Mesodermal cell (in vitro differentiated cells): ENCODE results near the gene FAM227A. TPM values are rescaled to one million over a fixed set of nuclear protein-coding genes. Genes with fewer than 3 reads are reported as not detected.

Experiments used
- H3K27ac ChIP-seq: 2 replicates; pipeline ENCODE4 v1.7.0; 2013; ENCODE audit warnings: mild to moderate bottlenecking, low read depth, low read length, moderate library complexity; ENCODE audit not compliant: severe bottlenecking
- H3K36me3 ChIP-seq: 2 replicates; pipeline ENCODE4 v1.7.1; 2013; ENCODE audit warnings: mild to moderate bottlenecking, low read length, moderate library complexity; ENCODE audit not compliant: control insufficient read depth, insufficient read depth
- H3K4me1 ChIP-seq: one replicate; pipeline ENCODE4 v1.7.1; 2013; ENCODE audit warnings: mild to moderate bottlenecking, low read length; ENCODE audit not compliant: insufficient read depth, control insufficient read depth, poor library complexity, severe bottlenecking
- H3K4me3 ChIP-seq: 2 replicates; pipeline ENCODE4 v1.7.0; 2013; ENCODE audit warnings: low read length, control low read depth, mild to moderate bottlenecking; ENCODE audit not compliant: insufficient read depth, poor library complexity, severe bottlenecking; ENCODE audit errors: extremely low read depth
- H3K9me3 ChIP-seq: 2 replicates; pipeline ENCODE4 v1.7.1; 2013; ENCODE audit warnings: mild to moderate bottlenecking, low read length, moderate library complexity; ENCODE audit not compliant: control insufficient read depth
- WGBS, 2 experiments: methylation state at CpG; one replicate each; pipeline ENCODE4 v1.1.5; 2013; ENCODE audit warnings: missing lambda C conversion rate in 2 of 2; ENCODE audit not compliant: insufficient coverage in 2 of 2; 5-methylcytosine and 5-hydroxymethylcytosine counted together
- polyA plus RNA-seq, 2 experiments: library from polyadenylated mRNA; stranded (reverse); fragments of 50-300 nt; gene quantifications; one replicate each; pipeline ENCODE4 v1.2.3, GENCODE V29; 2013

Gene FAM227A
- 4.5 TPM for polyA plus RNA-seq (2013, experiment 1 of 2)
- polyA plus RNA-seq (2013, experiment 2 of 2), result 2.7 TPM

DNA sequence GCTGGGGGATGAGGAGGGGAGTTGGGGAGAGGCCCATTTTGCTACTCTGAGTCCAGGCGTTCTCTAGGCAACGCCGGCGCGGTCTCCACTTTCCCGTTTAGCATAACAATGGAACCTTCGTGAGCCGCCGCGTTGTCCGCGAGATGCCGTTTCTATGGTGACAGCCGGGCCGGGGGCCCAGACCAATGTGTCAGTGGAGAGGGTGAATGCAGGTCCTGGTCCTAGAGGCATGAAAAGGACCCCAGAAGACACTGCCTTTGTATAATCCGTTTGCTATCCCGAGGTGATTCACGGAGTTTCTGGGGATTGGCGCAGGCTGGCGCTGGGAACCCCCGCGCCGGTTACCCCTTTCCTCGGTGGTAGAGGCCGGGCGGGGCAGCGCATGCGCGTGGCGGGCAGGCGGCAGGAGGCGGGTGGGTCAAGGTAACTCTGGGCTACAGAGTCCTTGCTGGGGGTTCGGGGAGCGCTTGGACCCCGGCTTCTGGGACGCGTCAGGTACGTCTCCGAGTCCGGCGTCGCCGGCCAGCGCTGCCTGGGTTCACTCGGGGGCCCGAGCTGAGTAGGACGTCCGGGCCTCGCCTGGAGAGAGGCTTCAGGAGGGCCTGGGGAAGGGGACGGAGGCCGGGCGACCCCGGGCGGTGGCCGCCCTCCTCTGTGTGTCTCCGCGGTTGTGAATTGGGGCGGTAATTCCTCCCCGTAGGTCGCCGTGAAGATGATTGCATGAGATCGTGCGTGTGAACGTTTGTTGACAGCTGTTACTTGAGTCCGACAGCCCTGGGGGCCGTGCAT, at the start of gene FAM227A, which contains the start of gene CBY1:
Gene FAM227A (minus strand): TSS at position 137 of the 789 bp plus-strand sequence. CDS start 6,224 bp downstream, outside the sequence.
Gene CBY1 (plus strand): TSS at position 383 of the 789 bp plus-strand sequence. CDS start 11,417 bp downstream, outside the sequence.
- H3K9me3 ChIP-seq, result no peaks in the 10 kb centered on the region
- peak within 1 kb of the TSS; percentile 87 for H3K4me3 ChIP-seq
- H3K4me1 ChIP-seq, result no peaks in the 10 kb centered on the region
- peaks cover 6% of the 10 kb centered on the region for H3K36me3 ChIP-seq
- H3K27ac ChIP-seq, result peak within 1 kb of the TSS; percentile 97
- 0 to 1% methylated on average over 40 to 47 of the region's 66 CpGs for WGBS, 2 experiments

DNA sequence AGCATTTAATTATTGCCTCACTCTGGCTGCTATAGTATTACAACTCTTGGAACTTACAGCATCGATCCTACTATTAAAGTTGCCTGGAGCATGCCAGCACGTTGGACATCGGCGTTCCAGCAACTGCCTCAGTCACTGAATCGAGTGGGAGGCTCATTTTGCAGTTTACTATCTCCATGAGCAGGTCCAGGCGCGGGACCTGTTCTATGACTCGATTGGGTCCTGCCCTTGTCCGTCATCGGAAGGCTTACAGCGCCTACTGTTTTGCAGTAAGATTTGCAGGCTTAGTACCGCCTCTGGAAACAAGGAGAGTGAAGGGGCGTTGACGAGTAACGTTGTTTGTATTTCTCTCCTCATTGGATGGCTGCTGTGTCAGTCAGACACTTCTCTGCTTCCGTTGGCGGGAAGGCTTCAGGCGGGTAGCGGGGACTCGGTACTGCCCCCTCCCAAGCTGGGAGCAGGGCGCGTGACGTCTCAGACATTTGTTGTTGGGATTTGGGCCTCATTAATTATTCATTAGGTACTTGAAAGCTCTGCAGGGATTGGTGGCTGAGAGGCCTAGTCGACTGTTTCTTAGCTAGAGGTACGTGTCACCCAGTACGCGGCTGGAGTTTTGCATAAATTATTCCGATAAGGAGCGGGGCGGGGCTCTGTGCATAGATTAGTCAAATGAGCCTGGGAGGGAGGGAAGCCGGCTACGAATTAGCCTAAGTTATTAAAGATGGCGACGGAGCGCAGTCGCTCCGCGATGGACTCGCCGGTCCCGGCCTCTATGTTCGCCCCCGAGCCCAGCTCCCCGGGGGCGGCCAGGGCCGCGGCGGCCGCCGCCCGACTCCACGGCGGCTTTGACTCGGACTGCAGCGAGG, 49.3 kb upstream of the FAM227A start, which contains the start of gene GTPBP1:
Gene GTPBP1 (plus strand): TSS at position 710 of the 866 bp plus-strand sequence. CDS start 12 bp downstream, at position 722.
- peaks cover 20% of the 10 kb centered on the region for H3K4me1 ChIP-seq
- H3K36me3 ChIP-seq, result peaks cover 19% of the 10 kb centered on the region
- 0 to 1% methylated on average over 42 to 55 of the region's 55 CpGs for WGBS, 2 experiments
- no peaks in the 10 kb centered on the region for H3K9me3 ChIP-seq
- H3K27ac ChIP-seq, result peak within 1 kb of the TSS; percentile 88
- H3K4me3 ChIP-seq, result peak within 1 kb of the TSS; percentile 84

- 49 to 60% methylated on average over 7 of the region's 10 CpGs for WGBS, 2 experiments
- Histone ChIP-seq H3K36me3 (peaks cover 13% of the 10 kb centered on the region), H3K4me3 (peak overlapping the region; percentile 31), H3K4me1 (peaks cover 20% of the 10 kb centered on the region), H3K27ac (peak overlapping the region; percentile 88), H3K9me3 (no peaks in the 10 kb centered on the region)
These were observed 48.6 kb upstream of the FAM227A start for GRCh38 chr22:38704654-38705234.

GRCh38 chr22:38700789-38701628, 44.8 kb upstream of the FAM227A start, which contains the start of gene JOSD1:
Gene JOSD1, minus strand, starts transcription at chr22:38700943. Its CDS starts 956 bp downstream, at chr22:38699987.
- 0% methylated on average over 62 to 75 of the region's 94 CpGs for WGBS, 2 experiments
- peak within 1 kb of the TSS; percentile 86 for H3K27ac ChIP-seq
- H3K4me1 ChIP-seq, result peaks cover 27% of the 10 kb centered on the region
- peak within 1 kb of the TSS; percentile 84 for H3K4me3 ChIP-seq
- no peaks in the 10 kb centered on the region for H3K9me3 ChIP-seq
- peaks cover 23% of the 10 kb centered on the region for H3K36me3 ChIP-seq

GRCh38 chr22:38700270-38700788, 44.1 kb upstream of the FAM227A start:
- Histone ChIP-seq H3K4me1 (peaks cover 27% of the 10 kb centered on the region), H3K27ac (peak overlapping the region; percentile 86), H3K4me3 (peak overlapping the region; percentile 84), H3K36me3 (peaks cover 30% of the 10 kb centered on the region), H3K9me3 (no peaks in the 10 kb centered on the region)
- 0 to 1% methylated on average over 46 to 47 of the region's 57 CpGs for WGBS, 2 experiments

DNA sequence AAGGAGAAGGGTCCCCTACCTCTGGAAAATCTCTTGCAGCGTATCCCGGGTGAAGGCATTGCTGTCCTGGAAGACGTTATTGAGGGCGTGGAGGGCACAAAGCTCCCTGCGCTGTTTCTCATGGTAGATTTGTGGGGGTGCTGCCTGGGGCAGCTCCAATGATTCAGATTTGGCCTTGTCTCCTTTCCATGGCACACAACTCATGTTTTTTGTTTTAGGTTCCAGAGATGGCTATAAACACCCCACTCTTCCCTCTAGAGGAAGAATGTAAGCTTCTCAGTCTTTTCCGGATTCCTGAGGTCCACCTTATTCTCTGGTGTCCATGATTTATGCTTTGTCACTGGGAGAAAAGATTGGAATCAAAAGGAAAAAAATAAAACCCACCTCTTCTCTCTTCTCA, 43.6 kb upstream of the FAM227A start:
- peaks cover 26% of the 10 kb centered on the region for H3K4me1 ChIP-seq
- peak overlapping the region; percentile 84 for H3K4me3 ChIP-seq
- H3K27ac ChIP-seq, result peak overlapping the region; percentile 86
- peaks cover 35% of the 10 kb centered on the region for H3K36me3 ChIP-seq
- WGBS, 2 experiments, result 33 to 39% methylated on average over 2 to 3 of the region's 6 CpGs
- H3K9me3 ChIP-seq, result no peaks in the 10 kb centered on the region

GRCh38 chr22:38699143-38699542, 43.0 kb upstream of the FAM227A start:
- Histone ChIP-seq H3K9me3 (no peaks in the 10 kb centered on the region), H3K27ac (no peak overlapping the region), H3K36me3 (peaks cover 41% of the 10 kb centered on the region), H3K4me1 (peaks cover 23% of the 10 kb centered on the region), H3K4me3 (peak overlapping the region; percentile 84)
- 93 to 100% methylated on average over 2 to 4 of the region's 5 CpGs for WGBS, 2 experiments

DNA sequence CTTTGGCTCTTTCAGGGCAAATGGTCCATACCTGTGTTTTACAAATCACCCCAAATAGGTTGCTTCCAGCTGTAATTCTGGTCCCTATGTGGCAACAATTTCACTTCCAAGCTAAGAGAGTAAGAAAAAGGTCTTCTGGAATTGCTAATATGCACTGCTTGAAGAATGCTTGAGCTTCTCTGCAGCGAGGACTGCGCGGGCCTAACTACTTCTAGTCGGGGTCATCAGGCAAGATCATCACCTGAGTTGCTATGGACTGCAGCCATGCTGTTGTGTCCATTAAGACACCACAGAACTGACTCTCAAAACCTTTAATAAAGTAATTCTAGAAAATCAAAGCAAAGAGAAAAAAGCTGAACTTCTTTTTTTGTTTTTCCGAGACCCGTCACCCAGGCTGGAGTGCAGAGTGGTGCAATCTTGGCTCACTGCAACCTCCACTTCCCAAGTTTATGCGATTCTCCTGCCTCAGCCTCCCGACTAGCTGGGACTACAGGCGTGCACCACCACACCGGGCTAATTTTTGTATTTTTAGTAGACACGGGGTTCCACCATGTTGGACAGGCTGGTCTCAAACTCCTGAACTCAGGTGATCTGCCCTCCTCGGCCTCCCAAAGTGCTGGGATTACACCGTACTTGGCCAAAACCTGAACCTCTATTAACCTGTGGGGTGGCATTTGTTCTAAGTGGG, 42.4 kb upstream of the FAM227A start:
- WGBS, 2 experiments, result 94 to 98% methylated on average over 8 to 11 of the region's 13 CpGs
- H3K4me3 ChIP-seq, result peak overlapping the region; percentile 84
- H3K27ac ChIP-seq, result no peak overlapping the region
- H3K9me3 ChIP-seq, result no peaks in the 10 kb centered on the region
- H3K36me3 ChIP-seq, result peaks cover 41% of the 10 kb centered on the region
- H3K4me1 ChIP-seq, result peaks cover 23% of the 10 kb centered on the region

DNA sequence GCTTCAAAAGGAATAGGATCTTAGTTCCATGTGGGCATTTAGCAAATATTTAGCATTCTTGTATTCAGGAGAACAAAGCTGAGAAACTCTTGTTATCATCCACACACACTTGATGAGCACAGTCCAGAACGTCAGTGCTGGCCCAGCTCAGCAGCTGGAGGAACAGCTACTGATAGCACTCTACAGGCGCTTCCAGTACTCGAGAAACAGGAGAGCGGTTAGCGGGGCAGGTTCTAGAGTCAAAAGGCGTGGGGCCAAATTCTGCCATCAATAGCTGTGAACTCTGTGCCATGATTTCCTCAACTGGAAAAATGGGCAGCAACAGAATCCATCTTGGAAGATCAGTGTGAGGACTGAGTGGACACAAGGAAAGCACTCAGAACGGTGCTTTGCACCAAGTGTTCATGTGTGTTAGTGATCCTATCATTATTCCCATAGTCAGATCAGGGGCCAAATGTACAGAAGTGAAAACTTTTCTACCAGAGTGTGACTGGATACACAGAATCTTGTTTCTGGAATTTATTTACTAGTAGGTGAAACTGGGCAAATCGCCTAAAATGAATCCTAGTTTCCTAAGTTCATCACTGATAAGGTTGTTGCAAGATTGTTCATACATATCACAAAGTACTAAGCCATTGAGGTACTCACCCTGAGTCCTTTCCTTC, 41.4 kb upstream of the FAM227A start:
- peak overlapping the region; percentile 80 for H3K27ac ChIP-seq
- peaks cover 23% of the 10 kb centered on the region for H3K4me1 ChIP-seq
- peaks cover 45% of the 10 kb centered on the region for H3K36me3 ChIP-seq
- no peaks in the 10 kb centered on the region for H3K9me3 ChIP-seq
- peak overlapping the region; percentile 6 for H3K4me3 ChIP-seq
- 82 to 93% methylated on average over 6 to 7 of the region's 8 CpGs for WGBS, 2 experiments
